Left lung (tissue), 10 donors: ENCODE data around the gene MAN2A1. TPM values are rescaled to one million over a fixed set of nuclear protein-coding genes. Genes with fewer than 3 reads are reported as not detected.

Experiments
- ATAC-seq: fragments of 200-7000 bp; cut with Tn5 transposase; one replicate; pipeline ENCODE4 v1.9.1; 2020; ENCODE audit warnings: moderate library complexity
- DNase-seq, 4 donors: peaks; one replicate each; pipeline ENCODE4 v3.0.0-alpha.2; 2013 to 2020
- H3K27ac ChIP-seq, 2 donors: fragments of 200-600 bp; sonication (generic) in 1 of 2; one replicate each; pipeline versions ENCODE4 v1.5.0 to v1.8.0; 2020 to 2021
- H3K27me3 ChIP-seq, 2 donors: fragments of 200-600 bp; sonication (generic) in 1 of 2; one replicate each; pipeline versions ENCODE4 v1.5.0 to v1.8.0; 2020 to 2021
- H3K36me3 ChIP-seq, 2 donors: fragments of 200-600 bp; sonication (generic) in 1 of 2; one replicate each; pipeline versions ENCODE4 v1.5.0 to v1.8.0; 2020 to 2021
- H3K4me1 ChIP-seq, 2 donors: fragments of 200-600 bp; one replicate each; pipeline ENCODE4 v1.8.0; 2021
- H3K4me3 ChIP-seq, 2 donors: fragments of 200-600 bp; sonication (generic) in 1 of 2; one replicate each; pipeline versions ENCODE4 v1.5.0 to v1.8.0; 2020 to 2021; ENCODE audit warnings: mild to moderate bottlenecking in 1 of 2
- H3K9me3 ChIP-seq, 2 donors: fragments of 200-600 bp; sonication (generic) in 1 of 2; one replicate each; pipeline versions ENCODE4 v1.5.0 to v1.8.0; 2020 to 2021
- CTCF ChIP-seq, 2 donors: fragments of 200-600 bp; sonication (generic) in 1 of 2; IDR thresholded peaks; one replicate each; pipeline versions ENCODE4 v1.5.0 to v1.8.0; 2021; ENCODE audit warnings: antibody characterized with exemption in 2 of 2
- intact Hi-C, 2 donors: fragments of 100-400 bp; cut with DNase I; formaldehyde crosslinking; loops; one replicate each; pipeline versions ENCODE4 v1.11.2 to v1.14.2; 2022
- polyA plus RNA-seq, 6 donors: library from polyadenylated mRNA; unstranded; fragments of 120-200 nt; gene quantifications; one replicate each; pipeline ENCODE4 v1.2.1, GENCODE V29; 2013; ENCODE audit not compliant: insufficient read length in 6 of 6
- total RNA-seq, 2 donors: library from RNA; stranded (reverse); fragmentation: NEBNext Ultra II Directional; extraction: Animal tissue kit (Norgen Biotek cat#: 25700); gene quantifications; one replicate each; pipeline ENCODE4 v1.2.1, GENCODE V29; 2021
- donor health status: DM: no; HTN: yes; CAD: no.
- donor health status: DM: no; HTN: no; CAD: no.

Gene MAN2A1
- total and polyA plus RNA-seq, 8 donors, result 42.2 to 54.7 (median 47.9) TPM

GRCh38 chr5:109674596-109674995 lies 15.1 kb upstream of the MAN2A1 start:
- Histone ChIP-seq H3K27ac (no peak overlapping the region), H3K9me3 (no peaks in the 10 kb centered on the region), H3K27me3 (no peaks in the 10 kb centered on the region), H3K4me3 (no peak overlapping the region), H3K4me1 (no peaks in the 10 kb centered on the region), H3K36me3 (no peaks in the 10 kb centered on the region)
- ATAC-seq (no peak), DNase-seq (no peak)
- no peak for TF ChIP-seq CTCF (IDR thresholded peaks at IDR 0.05)
- intact Hi-C loops, result no loop called here

GRCh38 chr5:109676920-109677319 lies 12.8 kb upstream of the MAN2A1 start:
- intact Hi-C loops, result no loop called here
- ATAC-seq (no peak), DNase-seq (no peak)

GRCh38 chr5:109678447-109678846 lies 11.3 kb upstream of the MAN2A1 start:
- Histone ChIP-seq H3K9me3 (no peaks in the 10 kb centered on the region), H3K27me3 (no peaks in the 10 kb centered on the region), H3K4me3 (no peak overlapping the region), H3K36me3 (no peaks in the 10 kb centered on the region), H3K27ac (no peak overlapping the region), H3K4me1 (no peaks in the 10 kb centered on the region)
- no peak for ATAC-seq
- TF ChIP-seq CTCF (IDR thresholded peaks at IDR 0.05), result no peak
- DNase-seq, result no peak
- intact Hi-C loops, result no loop called here

More at GRCh38 chr5:109676920-109677319, 12.8 kb upstream of the MAN2A1 start:
- no peak overlapping the region for H3K27ac ChIP-seq
- H3K9me3 ChIP-seq, result no peaks in the 10 kb centered on the region
- TF ChIP-seq CTCF (IDR thresholded peaks at IDR 0.05), result no peak
- no peak overlapping the region for H3K4me3 ChIP-seq
- H3K36me3 ChIP-seq, result no peaks in the 10 kb centered on the region
- no peaks in the 10 kb centered on the region for H3K4me1 ChIP-seq
- no peaks in the 10 kb centered on the region for H3K27me3 ChIP-seq

- ATAC-seq (no peak), DNase-seq (no peak)
- H3K9me3 ChIP-seq, result no peaks in the 10 kb centered on the region
- no peak overlapping the region for H3K27ac ChIP-seq
- no peak overlapping the region for H3K4me3 ChIP-seq
- H3K4me1 ChIP-seq, result no peaks in the 10 kb centered on the region
- H3K27me3 ChIP-seq, result no peaks in the 10 kb centered on the region
- no peak for TF ChIP-seq CTCF (IDR thresholded peaks at IDR 0.05)
- intact Hi-C loops, result no loop called here
- no peaks in the 10 kb centered on the region for H3K36me3 ChIP-seq
Measured at GRCh38 chr5:109681763-109682162, 8.0 kb upstream of the MAN2A1 start.

GRCh38 chr5:109682383-109682782 lies 7.3 kb upstream of the MAN2A1 start:
- ATAC-seq (no peak), DNase-seq (no peak)
- intact Hi-C loops, result no loop called here

More at GRCh38 chr5:109682383-109682782, 7.3 kb upstream of the MAN2A1 start:
- Histone ChIP-seq H3K27ac (no peak overlapping the region), H3K36me3 (no peaks in the 10 kb centered on the region), H3K4me1 (no peaks in the 10 kb centered on the region), H3K9me3 (no peaks in the 10 kb centered on the region), H3K4me3 (no peak overlapping the region), H3K27me3 (no peaks in the 10 kb centered on the region)
- TF ChIP-seq CTCF (IDR thresholded peaks at IDR 0.05), result no peak
